SH-SY5Y (cell line): Measurements from ENCODE around the gene PFDN1.

Experiments
- GATA2 ChIP-seq: IDR thresholded peaks from 2 replicates; pipeline ENCODE4 v1.6.1; 2011; ENCODE audit warnings: mild to moderate bottlenecking, low read depth, low read length
- GATA3 ChIP-seq: IDR thresholded peaks from 2 replicates; pipeline ENCODE4 v1.6.1; 2011; ENCODE audit warnings: low read depth, mild to moderate bottlenecking, low read length, moderate library complexity

DNA sequence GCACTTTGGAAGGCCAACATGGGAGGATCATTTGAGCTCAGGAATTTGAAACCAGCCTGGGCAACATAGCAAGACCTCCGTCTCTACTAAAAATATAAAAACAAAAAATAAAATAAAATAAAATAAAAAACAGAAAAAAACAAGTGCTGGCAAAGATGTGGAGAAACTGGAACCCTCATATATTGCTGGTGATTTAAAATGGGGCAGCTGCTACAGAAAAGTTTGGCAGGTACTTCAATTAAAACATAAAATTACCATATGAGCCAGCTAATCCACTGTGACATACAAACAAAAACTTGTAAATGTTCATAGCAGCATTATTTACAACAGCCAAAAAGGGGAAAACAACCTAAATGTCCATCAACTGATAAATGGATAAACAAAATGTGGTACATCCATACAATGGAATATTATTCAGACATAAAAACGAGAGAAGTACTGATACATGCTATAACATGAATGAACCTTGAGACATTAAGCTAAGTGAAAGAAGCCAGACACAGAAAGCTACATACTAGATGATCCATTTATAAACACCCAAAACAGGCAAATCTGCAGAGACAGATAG, 42.7 kb downstream of the PFDN1 start:
- TF ChIP-seq GATA3 (no peak), GATA2 (no peak)
